HepG2 (cell line): ENCODE measurements around the gene INO80E. TPM values are rescaled to one million over a fixed set of nuclear protein-coding genes. Genes with fewer than 3 reads are reported as not detected.

Source experiments
- AGO1 ChIP-seq: fragments of 200-400 bp; formaldehyde crosslinking; IDR thresholded peaks from 2 replicates; pipeline ENCODE4 v1.6.1; 2017; ENCODE audit warnings: mild to moderate bottlenecking, low read depth, low read length, moderate library complexity; ENCODE audit not compliant: poor library complexity, severe bottlenecking
- AKNA ChIP-seq: sonication (generic); formaldehyde crosslinking; IDR thresholded peaks from 2 replicates; pipeline ENCODE4 v1.4.0; 2020; ENCODE audit warnings: missing genetic modification reagents, borderline replicate concordance
- CAMTA2 ChIP-seq: sonication (generic); formaldehyde crosslinking; IDR thresholded peaks from 2 replicates; pipeline ENCODE4 v1.4.0; 2020; ENCODE audit warnings: mild to moderate bottlenecking, missing genetic modification reagents, borderline replicate concordance
- DNMT3B ChIP-seq: conservative IDR thresholded peaks from 2 replicates; pipeline ENCODE4 v1.6.1; 2016; ENCODE audit warnings: missing biosample characterization, control low read depth
- HIVEP1 ChIP-seq: sonication (generic); formaldehyde crosslinking; IDR thresholded peaks from 2 replicates; pipeline ENCODE4 v1.4.0; 2020; ENCODE audit warnings: mild to moderate bottlenecking, missing genetic modification reagents
- ISX ChIP-seq: sonication (generic); formaldehyde crosslinking; conservative IDR thresholded peaks from 2 replicates; pipeline ENCODE4 v1.5.0; 2020; ENCODE audit warnings: missing genetic modification reagents
- MED1 ChIP-seq: sonication (generic); formaldehyde crosslinking; IDR thresholded peaks from 2 replicates; pipeline ENCODE4 v1.4.0; 2020; ENCODE audit warnings: missing genetic modification reagents
- PHF21A ChIP-seq: sonication (generic); formaldehyde crosslinking; IDR thresholded peaks from 2 replicates; pipeline ENCODE4 v1.5.0; 2020; ENCODE audit warnings: mild to moderate bottlenecking, missing genetic modification reagents
- PHF8 ChIP-seq: sonication (generic); formaldehyde crosslinking; IDR thresholded peaks from 2 replicates; pipeline ENCODE4 v1.5.0; 2020; ENCODE audit warnings: missing genetic modification reagents
- POGK ChIP-seq: sonication (generic); formaldehyde crosslinking; conservative IDR thresholded peaks from 2 replicates; pipeline ENCODE4 v1.8.0; 2022; ENCODE audit warnings: mild to moderate bottlenecking, moderate library complexity, missing genetic modification reagents
- REXO4 ChIP-seq: sonication (generic); formaldehyde crosslinking; IDR thresholded peaks from 2 replicates; pipeline ENCODE4 v1.8.0; 2022; ENCODE audit warnings: missing genetic modification reagents, mild to moderate bottlenecking, borderline replicate concordance
- SKI ChIP-seq: fragments of 450-650 bp; IDR thresholded peaks from one replicate; pipeline ENCODE4 v1.6.1; 2018; ENCODE audit warnings: mild to moderate bottlenecking; ENCODE audit not compliant: partially characterized antibody
- SOX6 ChIP-seq, 2 experiments: fragments of 450-650 bp in 1 of 2; sonication (generic) in 1 of 2; formaldehyde crosslinking in 1 of 2; IDR thresholded peaks; 2 replicates each; pipeline versions ENCODE4 v1.4.0 to v1.6.1; 2017 to 2020; ENCODE audit warnings: antibody characterized with exemption in 1 of 2, mild to moderate bottlenecking in 1 of 2, missing genetic modification reagents in 1 of 2
- TEAD3 ChIP-seq: optimal IDR thresholded peaks from 2 replicates; pipeline ENCODE3; 2016; ENCODE audit warnings: borderline replicate concordance
- ZFP82 ChIP-seq: sonication (generic); formaldehyde crosslinking; IDR thresholded peaks from 2 replicates; pipeline ENCODE4 v1.5.1; 2020; ENCODE audit warnings: mild to moderate bottlenecking, missing genetic modification reagents, borderline replicate concordance
- ZMYM3 ChIP-seq: sonication (generic); formaldehyde crosslinking; IDR thresholded peaks from 2 replicates; pipeline ENCODE4 v1.5.1; 2020; ENCODE audit warnings: mild to moderate bottlenecking, missing genetic modification reagents
- ZNF264 ChIP-seq: sonication (generic); formaldehyde crosslinking; IDR thresholded peaks from 2 replicates; pipeline ENCODE4 v1.4.0; 2020; ENCODE audit warnings: missing genetic modification reagents
- ZNF567 ChIP-seq: sonication (generic); formaldehyde crosslinking; IDR thresholded peaks from 2 replicates; pipeline ENCODE4 v1.8.1; 2023; ENCODE audit warnings: mild to moderate bottlenecking, missing genetic modification reagents, borderline replicate concordance
- ZNF629 ChIP-seq: sonication (generic); formaldehyde crosslinking; conservative IDR thresholded peaks from 2 replicates; pipeline ENCODE4 v1.5.0; 2020; ENCODE audit warnings: missing genetic modification reagents
- polyA plus RNA-seq, 8 experiments: library from polyadenylated mRNA; depleted of rRNA in 3 of 8; stranded (reverse) in 7 of 8; unstranded in 1 of 8; fragments of >200 nt; fragmentation: Illumina TruSeq in 4 of 8; extraction: Trizol in 4 of 8; gene quantifications; 2 replicates each; pipeline versions ENCODE4 v1.2.1 to v1.2.3, GENCODE V29; 2011 to 2016; ENCODE audit warnings: low read depth in 4 of 8, missing spikeins in 1 of 8, mixed read lengths in 1 of 8; ENCODE audit not compliant: insufficient read depth in 1 of 8
- total RNA-seq, 5 experiments: library from RNA; depleted of rRNA; stranded (reverse); fragments of >200 nt; fragmentation: Illumina TruSeq; extraction: Trizol; gene quantifications; 2 replicates each; pipeline ENCODE4 v1.2.3, GENCODE V29; 2016; ENCODE audit warnings: low read depth in 1 of 5
- TF ChIP-seq, protein P1 (sequence below): IDR thresholded peaks from 2 replicates; pipeline ENCODE4 v1.6.1; 2016; ENCODE audit warnings: control low read depth

Gene INO80E
- total and polyA plus RNA-seq, 2 of the 13 experiments (the other 11 are each of a cell fraction or from before 2014, with no cell fraction given) = 25.8 to 45.6 TPM

DNA sequence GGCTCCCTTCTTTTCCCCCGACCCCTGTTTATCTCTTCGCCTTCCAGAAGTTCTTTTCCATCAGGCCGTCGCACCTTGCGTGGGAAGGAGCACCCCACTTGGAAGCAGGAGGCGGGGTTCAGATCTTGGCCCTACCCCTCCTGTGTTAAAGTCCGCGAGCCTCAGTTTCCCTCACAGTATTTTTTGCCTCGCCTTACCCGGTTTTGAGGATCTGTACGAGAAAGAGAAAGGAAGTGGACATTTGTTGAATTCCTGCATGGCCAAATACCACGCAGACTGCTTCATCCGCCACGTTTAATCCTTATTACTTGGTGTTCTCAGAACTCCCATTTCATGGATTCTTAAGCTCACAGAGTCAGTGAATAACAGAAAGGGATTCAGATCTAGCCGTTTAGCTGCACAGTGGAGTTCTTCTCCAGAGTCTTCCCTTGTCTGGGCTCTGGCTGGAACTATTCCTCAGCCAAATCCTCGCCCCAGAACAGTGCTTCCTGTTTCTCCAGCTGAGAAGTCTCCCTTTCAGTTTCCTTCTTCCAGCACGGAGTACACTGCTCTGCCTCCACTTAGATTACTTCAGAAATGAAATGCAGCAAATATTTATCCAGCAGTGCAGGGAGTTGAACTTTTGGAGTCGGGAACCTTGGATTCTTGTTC, 33.6 kb upstream of the INO80E start (continued):
- peak; percentile 80 for TF ChIP-seq ZNF629 (CRISPR knock-in tag)
- 0 out of 2 replicates have a peak, but pooled peaks have one; percentile 31 for TF ChIP-seq CAMTA2 (CRISPR knock-in tag)
- 0 out of 2 replicates have a peak, but pooled peaks have one; percentile 40 for TF ChIP-seq ISX (CRISPR knock-in tag)
- TF ChIP-seq HIVEP1 (CRISPR knock-in tag) = peak; percentile 16; the same call in 1 of the 2 replicates
- TF ChIP-seq PHF8 (CRISPR knock-in tag) = 0 out of 2 replicates have a peak, but pooled peaks have one; percentile 13
- TF ChIP-seq SKI = no peak
- TF ChIP-seq ZNF264 (CRISPR knock-in tag) = peak; percentile 53; the same call in 1 of the 2 replicates
- TF ChIP-seq DNMT3B = no peak
- no peak for TF ChIP-seq AKNA (CRISPR knock-in tag)
- peak; percentile 18 for TF ChIP-seq TEAD3 (CRISPR knock-in tag)
- TF ChIP-seq, protein P1, sequence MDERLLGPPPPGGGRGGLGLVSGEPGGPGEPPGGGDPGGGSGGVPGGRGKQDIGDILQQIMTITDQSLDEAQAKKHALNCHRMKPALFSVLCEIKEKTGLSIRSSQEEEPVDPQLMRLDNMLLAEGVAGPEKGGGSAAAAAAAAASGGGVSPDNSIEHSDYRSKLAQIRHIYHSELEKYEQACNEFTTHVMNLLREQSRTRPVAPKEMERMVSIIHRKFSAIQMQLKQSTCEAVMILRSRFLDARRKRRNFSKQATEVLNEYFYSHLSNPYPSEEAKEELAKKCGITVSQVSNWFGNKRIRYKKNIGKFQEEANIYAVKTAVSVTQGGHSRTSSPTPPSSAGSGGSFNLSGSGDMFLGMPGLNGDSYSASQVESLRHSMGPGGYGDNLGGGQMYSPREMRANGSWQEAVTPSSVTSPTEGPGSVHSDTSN = 0 out of 2 replicates have a peak, but pooled peaks have one; percentile 18
- peak; percentile 15; the same call in 1 of the 2 replicates for TF ChIP-seq PHF21A (CRISPR knock-in tag)
- no peak for TF ChIP-seq REXO4
- TF ChIP-seq ZNF567 (CRISPR knock-in tag) = peak; percentile 43; the same call in 1 of the 2 replicates
- no peak for TF ChIP-seq SOX6 (IDR thresholded peaks at IDR 0.05)
- peak; percentile 44; the same call in 1 of the 2 replicates for TF ChIP-seq SOX6 (CRISPR knock-in tag; IDR thresholded peaks at IDR 0.05)
- TF ChIP-seq ZMYM3 (CRISPR knock-in tag) = peak; percentile 24; the same call in 1 of the 2 replicates
- TF ChIP-seq MED1 (CRISPR knock-in tag) = no peak
- TF ChIP-seq AGO1 = no peak
- TF ChIP-seq ZFP82 = 0 out of 2 replicates have a peak, but pooled peaks have one; percentile 1
- TF ChIP-seq POGK = 0 out of 2 replicates have a peak, but pooled peaks have one; percentile 39
